HG02759 (cell line): Measurements from ENCODE around the gene ALX1.
"Not testable (repeated sequence)": the region's sequence is repeated elsewhere in the genome, so short reads cannot be mapped to it uniquely, and the experiment has no call there.

ENCODE experiments used
- ATAC-seq: cut with Tn5 transposase; IDR thresholded peaks from one replicate; pipeline ENCODE4 v1.9.1; 2021; ENCODE audit warnings: mild to moderate bottlenecking, moderate library complexity; ENCODE audit not compliant: unreplicated experiment

Gene ALX1

GRCh38 chr12:85299053-85299452 is 19.0 kb downstream of the ALX1 start:
- ATAC-seq = no peak

GRCh38 chr12:85301051-85301450 is 21.0 kb downstream of the ALX1 start:
- ATAC-seq = peak; percentile 58

GRCh38 chr12:85308374-85308773 is 28.4 kb downstream of the ALX1 start:
- no peak for ATAC-seq

- ATAC-seq = no peak
Observed at GRCh38 chr12:85309125-85309566, 29.1 kb downstream of the ALX1 start.

- no peak for ATAC-seq
Observed at GRCh38 chr12:85310025-85310424, 30.0 kb downstream of the ALX1 start.

GRCh38 chr12:85310456-85311076 is 30.5 kb downstream of the ALX1 start:
- no peak for ATAC-seq

GRCh38 chr12:85317866-85318636 is 38.0 kb downstream of the ALX1 start:
- ATAC-seq = not testable (repeated sequence)

- ATAC-seq = no peak
Observed at GRCh38 chr12:85322715-85323114, 42.7 kb downstream of the ALX1 start.

- ATAC-seq = no peak
Observed at GRCh38 chr12:85325442-85325841, 45.4 kb downstream of the ALX1 start.

- no peak for ATAC-seq
Observed at GRCh38 chr12:85329913-85330312, 49.9 kb downstream of the ALX1 start.

GRCh38 chr12:85348779-85349178 is 68.8 kb downstream of the ALX1 start:
- no peak for ATAC-seq

- no peak for ATAC-seq
Observed at GRCh38 chr12:85350356-85350755, 70.3 kb downstream of the ALX1 start.
